ENCODE measurements around the gene GPD2. TPM values are rescaled to one million over a fixed set of nuclear protein-coding genes. Genes with fewer than 3 reads are reported as not detected.
A peak's percentile ranks its signal among the peaks of the same experiment; 100 is the strongest.

Gene GPD2
- total and polyA plus RNA-seq, 10 of the 15 experiments (the other 5 are each of a cell fraction or from before 2014, with no cell fraction given), result 10.0 to 73.5 (median 43.4) TPM

DNA sequence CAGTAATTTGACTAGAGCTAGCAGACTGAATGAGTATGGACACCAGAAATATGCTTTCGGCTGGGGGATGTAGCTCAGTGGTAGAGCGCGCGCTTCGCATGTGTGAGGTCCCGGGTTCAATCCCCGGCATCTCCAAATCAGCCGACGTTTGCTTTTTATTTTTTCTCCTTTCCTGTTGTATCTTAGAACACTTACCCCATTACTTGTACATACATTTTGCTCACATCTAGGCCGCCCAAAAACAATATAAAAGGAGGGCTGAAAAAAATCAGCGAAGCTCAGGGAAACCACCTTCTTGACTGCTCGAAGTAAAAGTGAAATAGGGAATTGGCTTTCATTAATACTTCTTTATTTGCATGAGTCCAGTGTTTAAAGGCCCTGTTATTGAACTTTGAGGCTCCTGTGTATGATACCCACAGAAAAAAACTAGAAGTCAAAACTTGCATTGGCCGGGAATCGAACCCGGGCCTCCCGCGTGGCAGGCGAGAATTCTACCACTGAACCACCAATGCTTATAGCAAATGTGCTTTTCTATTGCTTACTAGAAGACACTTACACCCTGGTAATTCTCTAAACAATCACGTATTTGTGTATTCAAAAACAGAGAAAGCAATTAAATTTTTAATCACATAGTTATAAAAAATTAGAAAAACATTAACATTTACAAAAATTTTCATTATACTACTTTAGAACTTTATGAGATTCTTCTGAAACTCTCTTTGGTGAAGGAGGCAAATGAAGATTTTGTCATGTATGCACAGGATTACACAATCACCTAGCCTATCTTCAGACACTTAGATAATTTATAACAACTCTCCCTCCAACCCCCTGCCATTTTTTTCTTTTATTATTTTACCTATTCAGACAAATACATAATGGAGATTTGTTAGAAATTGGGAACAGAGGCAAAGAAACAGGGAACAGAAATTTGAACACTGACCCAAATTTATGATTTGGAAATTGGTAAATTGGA, 35.2 kb upstream of the GPD2 start (continued):
- TF ChIP-seq HDGF (IDR thresholded peaks at IDR 0.05) (no peak), SPI1 (IDR thresholded peaks at IDR 0.05; ENCODE audit: borderline replicate concordance, insufficient read depth, low read depth, low read length) (no peak), ATF7 (IDR thresholded peaks at IDR 0.05; ENCODE audit: low read depth) (peak; percentile 59; the same call in 1 of the 2 replicates), NR2F1 (conservative IDR thresholded peaks at IDR 0.05) (peak; percentile 40; the same call in 1 of the 2 replicates), RBBP5 (conservative IDR thresholded peaks at IDR 0.05) (no peak), MYC (IDR thresholded peaks at IDR 0.05; ENCODE audit: insufficient read depth, insufficient read length, insufficient replicate concordance, low read length, severe bottlenecking) (no peak), POLR2A (IDR thresholded peaks at IDR 0.05; ENCODE audit: low read depth, low read length) (no peak), EGR1 (IDR thresholded peaks at IDR 0.05; ENCODE audit: borderline replicate concordance in 1 of 2, low read depth in 2 of 2, low read length in 2 of 2) (no peak), RFX5 (IDR thresholded peaks at IDR 0.05; ENCODE audit: low read depth, low read length) (no peak), ZNF622 (IDR thresholded peaks at IDR 0.05) (no peak), STAT3 (IDR thresholded peaks at IDR 0.05; ENCODE audit: low read depth, low read length) (no peak), IKZF1 (conservative IDR thresholded peaks at IDR 0.05) (no peak), HDAC6 (IDR thresholded peaks at IDR 0.05; ENCODE audit: unreplicated experiment) (no peak), BHLHE40 (IDR thresholded peaks at IDR 0.05; ENCODE audit: borderline replicate concordance in 1 of 2, low read depth in 2 of 2, low read length in 1 of 2) (no peak), CEBPB (IDR thresholded peaks at IDR 0.05; ENCODE audit: borderline replicate concordance in 1 of 2, low read depth in 2 of 2, low read length in 2 of 2) (peak; percentile 35 to 45; a peak in 2 of 4 replicates), CHD4 (IDR thresholded peaks at IDR 0.05) (no peak)
- TF ChIP-seq, protein P1, sequence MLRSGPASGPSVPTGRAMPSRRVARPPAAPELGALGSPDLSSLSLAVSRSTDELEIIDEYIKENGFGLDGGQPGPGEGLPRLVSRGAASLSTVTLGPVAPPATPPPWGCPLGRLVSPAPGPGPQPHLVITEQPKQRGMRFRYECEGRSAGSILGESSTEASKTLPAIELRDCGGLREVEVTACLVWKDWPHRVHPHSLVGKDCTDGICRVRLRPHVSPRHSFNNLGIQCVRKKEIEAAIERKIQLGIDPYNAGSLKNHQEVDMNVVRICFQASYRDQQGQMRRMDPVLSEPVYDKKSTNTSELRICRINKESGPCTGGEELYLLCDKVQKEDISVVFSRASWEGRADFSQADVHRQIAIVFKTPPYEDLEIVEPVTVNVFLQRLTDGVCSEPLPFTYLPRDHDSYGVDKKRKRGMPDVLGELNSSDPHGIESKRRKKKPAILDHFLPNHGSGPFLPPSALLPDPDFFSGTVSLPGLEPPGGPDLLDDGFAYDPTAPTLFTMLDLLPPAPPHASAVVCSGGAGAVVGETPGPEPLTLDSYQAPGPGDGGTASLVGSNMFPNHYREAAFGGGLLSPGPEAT (IDR thresholded peaks at IDR 0.05; ENCODE audit: low read depth), result peak; percentile 85
- TF ChIP-seq, protein P2, sequence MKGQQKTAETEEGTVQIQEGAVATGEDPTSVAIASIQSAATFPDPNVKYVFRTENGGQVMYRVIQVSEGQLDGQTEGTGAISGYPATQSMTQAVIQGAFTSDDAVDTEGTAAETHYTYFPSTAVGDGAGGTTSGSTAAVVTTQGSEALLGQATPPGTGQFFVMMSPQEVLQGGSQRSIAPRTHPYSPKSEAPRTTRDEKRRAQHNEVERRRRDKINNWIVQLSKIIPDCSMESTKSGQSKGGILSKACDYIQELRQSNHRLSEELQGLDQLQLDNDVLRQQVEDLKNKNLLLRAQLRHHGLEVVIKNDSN (IDR thresholded peaks at IDR 0.05; ENCODE audit: borderline replicate concordance, extremely low read length, insufficient read depth, low read depth, low read length), result no peak
- TF ChIP-seq, protein P3, sequence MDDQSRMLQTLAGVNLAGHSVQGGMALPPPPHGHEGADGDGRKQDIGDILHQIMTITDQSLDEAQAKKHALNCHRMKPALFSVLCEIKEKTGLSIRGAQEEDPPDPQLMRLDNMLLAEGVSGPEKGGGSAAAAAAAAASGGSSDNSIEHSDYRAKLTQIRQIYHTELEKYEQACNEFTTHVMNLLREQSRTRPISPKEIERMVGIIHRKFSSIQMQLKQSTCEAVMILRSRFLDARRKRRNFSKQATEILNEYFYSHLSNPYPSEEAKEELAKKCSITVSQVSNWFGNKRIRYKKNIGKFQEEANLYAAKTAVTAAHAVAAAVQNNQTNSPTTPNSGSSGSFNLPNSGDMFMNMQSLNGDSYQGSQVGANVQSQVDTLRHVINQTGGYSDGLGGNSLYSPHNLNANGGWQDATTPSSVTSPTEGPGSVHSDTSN (IDR thresholded peaks at IDR 0.05; ENCODE audit: insufficient replicate concordance, low read depth, low read length), result no peak
- TF ChIP-seq, protein P4, sequence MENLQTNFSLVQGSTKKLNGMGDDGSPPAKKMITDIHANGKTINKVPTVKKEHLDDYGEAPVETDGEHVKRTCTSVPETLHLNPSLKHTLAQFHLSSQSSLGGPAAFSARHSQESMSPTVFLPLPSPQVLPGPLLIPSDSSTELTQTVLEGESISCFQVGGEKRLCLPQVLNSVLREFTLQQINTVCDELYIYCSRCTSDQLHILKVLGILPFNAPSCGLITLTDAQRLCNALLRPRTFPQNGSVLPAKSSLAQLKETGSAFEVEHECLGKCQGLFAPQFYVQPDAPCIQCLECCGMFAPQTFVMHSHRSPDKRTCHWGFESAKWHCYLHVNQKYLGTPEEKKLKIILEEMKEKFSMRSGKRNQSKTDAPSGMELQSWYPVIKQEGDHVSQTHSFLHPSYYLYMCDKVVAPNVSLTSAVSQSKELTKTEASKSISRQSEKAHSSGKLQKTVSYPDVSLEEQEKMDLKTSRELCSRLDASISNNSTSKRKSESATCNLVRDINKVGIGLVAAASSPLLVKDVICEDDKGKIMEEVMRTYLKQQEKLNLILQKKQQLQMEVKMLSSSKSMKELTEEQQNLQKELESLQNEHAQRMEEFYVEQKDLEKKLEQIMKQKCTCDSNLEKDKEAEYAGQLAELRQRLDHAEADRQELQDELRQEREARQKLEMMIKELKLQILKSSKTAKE (IDR thresholded peaks at IDR 0.05; ENCODE audit: low read depth, poor library complexity, severe bottlenecking), result peak; percentile 94

All from GM12878 (cell line).